Bronchial epithelial cell (primary cell): Measurements from ENCODE around the gene WIPF1. TPM values are rescaled to one million over a fixed set of nuclear protein-coding genes. Genes with fewer than 3 reads are reported as not detected.

Experiments used
- DNase-seq: peaks from one replicate; pipeline ENCODE4 v3.0.0-alpha.2; 2010; ENCODE audit warnings: low read depth
- FAIRE-seq: peaks from 2 replicates; lab custom pipeline; 2011; peaks lifted over from hg19 to GRCh38; lab: Jason Lieb, UNC
- H3K27me3 ChIP-seq: 2 replicates; pipeline ENCODE4 v1.5.1; 2011; ENCODE audit warnings: low read length; ENCODE audit not compliant: control insufficient read depth, insufficient read depth
- H3K36me3 ChIP-seq: 2 replicates; pipeline ENCODE4 v1.5.1; 2011; ENCODE audit warnings: low read length; ENCODE audit not compliant: control insufficient read depth, insufficient read depth
- H3K4me3 ChIP-seq: 2 replicates; pipeline ENCODE4 v1.5.1; 2011; ENCODE audit warnings: mild to moderate bottlenecking, low read depth, low read length, control low read depth
- CTCF ChIP-seq: IDR thresholded peaks from 2 replicates; pipeline ENCODE4 v1.5.1; 2011; ENCODE audit warnings: mild to moderate bottlenecking, moderate library complexity, low read length, control low read depth, inconsistent platforms; ENCODE audit not compliant: insufficient read depth, severe bottlenecking
- total RNA-seq: library from RNA; depleted of rRNA; stranded (reverse); fragments of >200 nt; gene quantifications from 2 replicates; pipeline ENCODE4 v1.2.1, GENCODE V29; 2014

WIPF1 gene
- total RNA-seq, 1 donor from 2014 or later = 0.26 TPM

GRCh38 chr2:174529916-174530315 is 67.7 kb downstream of the WIPF1 start:
- H3K36me3 ChIP-seq = no peaks in the 10 kb centered on the region
- no peaks in the 10 kb centered on the region for H3K27me3 ChIP-seq
- H3K4me3 ChIP-seq = no peak overlapping the region
- DNase-seq = no peak
- TF ChIP-seq CTCF = no peak
- no peak for FAIRE-seq

- DNase-seq = no peak
- Histone ChIP-seq H3K27me3 (no peaks in the 10 kb centered on the region), H3K36me3 (no peaks in the 10 kb centered on the region), H3K4me3 (no peak overlapping the region)
- TF ChIP-seq CTCF = no peak
- FAIRE-seq = no peak
Measured at GRCh38 chr2:174527959-174528358, 69.6 kb downstream of the WIPF1 start.

GRCh38 chr2:174527101-174527721 is 70.4 kb downstream of the WIPF1 start:
- TF ChIP-seq CTCF = no peak
- DNase-seq (no peak), FAIRE-seq (no peak)
- Histone ChIP-seq H3K4me3 (no peak overlapping the region), H3K27me3 (no peaks in the 10 kb centered on the region), H3K36me3 (no peaks in the 10 kb centered on the region)

- Histone ChIP-seq H3K36me3 (no peaks in the 10 kb centered on the region), H3K4me3 (no peak overlapping the region), H3K27me3 (no peaks in the 10 kb centered on the region)
- FAIRE-seq (no peak), DNase-seq (no peak)
- TF ChIP-seq CTCF = no peak
Measured at GRCh38 chr2:174524527-174524926, 73.1 kb downstream of the WIPF1 start.

- no peak for TF ChIP-seq CTCF
- peak; percentile 17 for DNase-seq
- Histone ChIP-seq H3K36me3 (no peaks in the 10 kb centered on the region), H3K4me3 (no peak overlapping the region), H3K27me3 (no peaks in the 10 kb centered on the region)
- no peak for FAIRE-seq
Measured at GRCh38 chr2:174522553-174522952, 75.1 kb downstream of the WIPF1 start.

- DNase-seq (peak; percentile 23), FAIRE-seq (no peak)
- no peak for TF ChIP-seq CTCF
- Histone ChIP-seq H3K36me3 (no peaks in the 10 kb centered on the region), H3K27me3 (no peaks in the 10 kb centered on the region), H3K4me3 (no peak overlapping the region)
Measured at GRCh38 chr2:174518395-174518794, 79.2 kb downstream of the WIPF1 start.
